ENCODE measurements around the gene CFAP77. TPM values are rescaled to one million over a fixed set of nuclear protein-coding genes. Genes with fewer than 3 reads are reported as not detected.

The CFAP77 gene
- total RNA-seq, 2 donors from 2014 or later: 3.3 to 8.6 TPM

- no peaks in the 10 kb centered on the region for H3K27me3 ChIP-seq
- no peak overlapping the region for H3K27ac ChIP-seq
- H3K4me3 ChIP-seq: no peak overlapping the region
- H3K4me1 ChIP-seq: no peaks in the 10 kb centered on the region
- H3K36me3 ChIP-seq: peaks cover 69% of the 10 kb centered on the region
- DNase-seq (ENCODE audit: low spot score): no peak
- TF ChIP-seq CTCF (IDR thresholded peaks at IDR 0.05): no peak
- H3K9me3 ChIP-seq: no peaks in the 10 kb centered on the region
Measured at GRCh38 chr9:132383462-132383883, 26.5 kb upstream of the CFAP77 start.

GRCh38 chr9:132384376-132384775, 25.6 kb upstream of the CFAP77 start:
- DNase-seq (ENCODE audit: low spot score): no peak
- Histone ChIP-seq H3K4me3 (no peak overlapping the region), H3K4me1 (no peaks in the 10 kb centered on the region), H3K27me3 (no peaks in the 10 kb centered on the region), H3K27ac (no peak overlapping the region), H3K9me3 (no peaks in the 10 kb centered on the region), H3K36me3 (peaks cover 68% of the 10 kb centered on the region)
- no peak for TF ChIP-seq CTCF (IDR thresholded peaks at IDR 0.05)

- TF ChIP-seq CTCF (IDR thresholded peaks at IDR 0.05): no peak
- DNase-seq (ENCODE audit: low spot score): no peak
- Histone ChIP-seq H3K36me3 (peaks cover 81% of the 10 kb centered on the region), H3K4me1 (no peaks in the 10 kb centered on the region), H3K27me3 (no peaks in the 10 kb centered on the region), H3K27ac (no peak overlapping the region), H3K9me3 (no peaks in the 10 kb centered on the region), H3K4me3 (no peak overlapping the region)
Measured at GRCh38 chr9:132387133-132387532, 22.9 kb upstream of the CFAP77 start.

- H3K4me3 ChIP-seq: no peak overlapping the region
- H3K27me3 ChIP-seq: no peaks in the 10 kb centered on the region
- no peak for DNase-seq (ENCODE audit: low spot score)
- H3K9me3 ChIP-seq: no peaks in the 10 kb centered on the region
- no peak for TF ChIP-seq CTCF (IDR thresholded peaks at IDR 0.05)
- no peaks in the 10 kb centered on the region for H3K4me1 ChIP-seq
- H3K36me3 ChIP-seq: peaks cover 84% of the 10 kb centered on the region
- H3K27ac ChIP-seq: no peak overlapping the region
Measured at GRCh38 chr9:132390966-132391365, 19.0 kb upstream of the CFAP77 start.

GRCh38 chr9:132391449-132391848, 18.6 kb upstream of the CFAP77 start:
- H3K4me1 ChIP-seq: no peaks in the 10 kb centered on the region
- peaks cover 84% of the 10 kb centered on the region for H3K36me3 ChIP-seq
- H3K27me3 ChIP-seq: no peaks in the 10 kb centered on the region
- no peak for TF ChIP-seq CTCF (IDR thresholded peaks at IDR 0.05)
- DNase-seq (ENCODE audit: low spot score): no peak
- no peak overlapping the region for H3K4me3 ChIP-seq
- no peaks in the 10 kb centered on the region for H3K9me3 ChIP-seq
- H3K27ac ChIP-seq: no peak overlapping the region

- DNase-seq (ENCODE audit: low spot score): no peak
- Histone ChIP-seq H3K36me3 (peaks cover 81% of the 10 kb centered on the region), H3K4me1 (no peaks in the 10 kb centered on the region), H3K4me3 (no peak overlapping the region), H3K27me3 (no peaks in the 10 kb centered on the region), H3K9me3 (no peaks in the 10 kb centered on the region), H3K27ac (no peak overlapping the region)
- no peak for TF ChIP-seq CTCF (IDR thresholded peaks at IDR 0.05)
Measured at GRCh38 chr9:132395560-132395959, 14.5 kb upstream of the CFAP77 start.
